ENCODE measurements around the gene GARRE1.
"Not testable (repeated sequence)": the region's sequence is repeated elsewhere in the genome, so short reads cannot be mapped to it uniquely, and the experiment has no call there.

- not testable (repeated sequence) for TF ChIP-seq EP300 (IDR thresholded peaks at IDR 0.05; ENCODE audit: low read depth); POLR2A (IDR thresholded peaks at IDR 0.05)
- TF ChIP-seq, protein P1, sequence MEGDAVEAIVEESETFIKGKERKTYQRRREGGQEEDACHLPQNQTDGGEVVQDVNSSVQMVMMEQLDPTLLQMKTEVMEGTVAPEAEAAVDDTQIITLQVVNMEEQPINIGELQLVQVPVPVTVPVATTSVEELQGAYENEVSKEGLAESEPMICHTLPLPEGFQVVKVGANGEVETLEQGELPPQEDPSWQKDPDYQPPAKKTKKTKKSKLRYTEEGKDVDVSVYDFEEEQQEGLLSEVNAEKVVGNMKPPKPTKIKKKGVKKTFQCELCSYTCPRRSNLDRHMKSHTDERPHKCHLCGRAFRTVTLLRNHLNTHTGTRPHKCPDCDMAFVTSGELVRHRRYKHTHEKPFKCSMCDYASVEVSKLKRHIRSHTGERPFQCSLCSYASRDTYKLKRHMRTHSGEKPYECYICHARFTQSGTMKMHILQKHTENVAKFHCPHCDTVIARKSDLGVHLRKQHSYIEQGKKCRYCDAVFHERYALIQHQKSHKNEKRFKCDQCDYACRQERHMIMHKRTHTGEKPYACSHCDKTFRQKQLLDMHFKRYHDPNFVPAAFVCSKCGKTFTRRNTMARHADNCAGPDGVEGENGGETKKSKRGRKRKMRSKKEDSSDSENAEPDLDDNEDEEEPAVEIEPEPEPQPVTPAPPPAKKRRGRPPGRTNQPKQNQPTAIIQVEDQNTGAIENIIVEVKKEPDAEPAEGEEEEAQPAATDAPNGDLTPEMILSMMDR (IDR thresholded peaks at IDR 0.05), result not testable (repeated sequence)
Measured at GRCh38 chr19:34205324-34205723, 49.0 kb upstream of the GARRE1 start.

All from transverse colon (tissue), 3 donors.